ENCODE measurements around the gene ALK.

DNA sequence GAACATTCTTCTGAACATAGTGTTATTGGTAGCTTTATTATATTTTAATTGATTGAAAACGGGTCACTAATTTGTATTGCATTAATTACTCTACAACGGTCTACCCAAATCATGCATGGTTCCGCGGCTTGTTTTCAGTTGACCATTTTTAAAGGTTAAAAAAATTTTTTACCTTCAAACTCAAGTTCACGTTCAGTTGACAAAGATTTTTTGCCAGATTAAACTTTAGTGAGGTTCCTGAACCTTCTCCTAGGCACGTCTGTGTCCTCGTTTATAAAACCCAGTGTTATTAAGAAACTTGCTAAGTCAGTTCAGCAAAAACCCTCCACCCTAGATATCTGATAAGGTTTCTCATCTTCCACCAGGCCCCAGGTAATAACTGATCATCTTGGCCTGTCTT is 331.2 kb downstream of the ALK start:
- TF ChIP-seq, protein P1, sequence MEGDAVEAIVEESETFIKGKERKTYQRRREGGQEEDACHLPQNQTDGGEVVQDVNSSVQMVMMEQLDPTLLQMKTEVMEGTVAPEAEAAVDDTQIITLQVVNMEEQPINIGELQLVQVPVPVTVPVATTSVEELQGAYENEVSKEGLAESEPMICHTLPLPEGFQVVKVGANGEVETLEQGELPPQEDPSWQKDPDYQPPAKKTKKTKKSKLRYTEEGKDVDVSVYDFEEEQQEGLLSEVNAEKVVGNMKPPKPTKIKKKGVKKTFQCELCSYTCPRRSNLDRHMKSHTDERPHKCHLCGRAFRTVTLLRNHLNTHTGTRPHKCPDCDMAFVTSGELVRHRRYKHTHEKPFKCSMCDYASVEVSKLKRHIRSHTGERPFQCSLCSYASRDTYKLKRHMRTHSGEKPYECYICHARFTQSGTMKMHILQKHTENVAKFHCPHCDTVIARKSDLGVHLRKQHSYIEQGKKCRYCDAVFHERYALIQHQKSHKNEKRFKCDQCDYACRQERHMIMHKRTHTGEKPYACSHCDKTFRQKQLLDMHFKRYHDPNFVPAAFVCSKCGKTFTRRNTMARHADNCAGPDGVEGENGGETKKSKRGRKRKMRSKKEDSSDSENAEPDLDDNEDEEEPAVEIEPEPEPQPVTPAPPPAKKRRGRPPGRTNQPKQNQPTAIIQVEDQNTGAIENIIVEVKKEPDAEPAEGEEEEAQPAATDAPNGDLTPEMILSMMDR (IDR thresholded peaks at IDR 0.05 in 2 of 3, conservative IDR thresholded peaks at IDR 0.05 in 1 of 3; ENCODE audit: control insufficient read depth in 2 of 3, extremely low read depth in 1 of 3, insufficient read depth in 1 of 3, low read depth in 3 of 3, low read length in 3 of 3), result no peak
- TF ChIP-seq YY1 (IDR thresholded peaks at IDR 0.05; ENCODE audit: low read depth, low read length), result no peak
- TF ChIP-seq SIN3A (IDR thresholded peaks at IDR 0.05; ENCODE audit: low read depth, low read length), result no peak
- TF ChIP-seq BHLHE40 (IDR thresholded peaks at IDR 0.05; ENCODE audit: borderline replicate concordance in 1 of 2, low read depth in 2 of 2, low read length in 1 of 2), result no peak
- no peak for TF ChIP-seq CREB1 (IDR thresholded peaks at IDR 0.05; ENCODE audit: low read depth)
- TF ChIP-seq EZH2 (IDR thresholded peaks at IDR 0.05; ENCODE audit: borderline replicate concordance, control insufficient read depth, low read depth, low read length), result no peak

All from GM12878 (cell line).